ENCODE results near the gene AMN1.

DNA sequence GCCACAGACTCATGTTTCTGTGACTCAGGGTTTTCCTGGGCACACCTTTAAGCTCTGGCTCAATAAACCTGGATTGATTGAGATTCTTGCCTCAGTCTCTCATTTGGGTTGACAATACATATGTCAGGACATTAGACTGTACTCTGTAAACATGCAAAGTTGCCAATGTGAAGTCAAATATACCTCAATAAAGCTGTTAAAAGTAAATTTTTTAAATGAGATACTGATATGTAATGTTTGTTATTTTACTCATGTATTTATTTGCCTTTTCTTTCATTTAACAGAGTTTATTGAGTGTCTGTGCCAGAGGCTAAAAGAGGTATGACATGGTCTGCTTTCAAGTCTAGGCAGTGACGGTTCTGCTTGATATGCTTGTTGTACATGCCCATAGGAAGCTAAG is 73.0 kb downstream of the AMN1 start:
- TF ChIP-seq POLR2A (IDR thresholded peaks at IDR 0.05): no peak
- TF ChIP-seq, protein P1, sequence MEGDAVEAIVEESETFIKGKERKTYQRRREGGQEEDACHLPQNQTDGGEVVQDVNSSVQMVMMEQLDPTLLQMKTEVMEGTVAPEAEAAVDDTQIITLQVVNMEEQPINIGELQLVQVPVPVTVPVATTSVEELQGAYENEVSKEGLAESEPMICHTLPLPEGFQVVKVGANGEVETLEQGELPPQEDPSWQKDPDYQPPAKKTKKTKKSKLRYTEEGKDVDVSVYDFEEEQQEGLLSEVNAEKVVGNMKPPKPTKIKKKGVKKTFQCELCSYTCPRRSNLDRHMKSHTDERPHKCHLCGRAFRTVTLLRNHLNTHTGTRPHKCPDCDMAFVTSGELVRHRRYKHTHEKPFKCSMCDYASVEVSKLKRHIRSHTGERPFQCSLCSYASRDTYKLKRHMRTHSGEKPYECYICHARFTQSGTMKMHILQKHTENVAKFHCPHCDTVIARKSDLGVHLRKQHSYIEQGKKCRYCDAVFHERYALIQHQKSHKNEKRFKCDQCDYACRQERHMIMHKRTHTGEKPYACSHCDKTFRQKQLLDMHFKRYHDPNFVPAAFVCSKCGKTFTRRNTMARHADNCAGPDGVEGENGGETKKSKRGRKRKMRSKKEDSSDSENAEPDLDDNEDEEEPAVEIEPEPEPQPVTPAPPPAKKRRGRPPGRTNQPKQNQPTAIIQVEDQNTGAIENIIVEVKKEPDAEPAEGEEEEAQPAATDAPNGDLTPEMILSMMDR (IDR thresholded peaks at IDR 0.05): no peak

Data from tibial nerve (tissue), 3 donors.